ENCODE measurements around the gene CCDC121. TPM values are rescaled to one million over a fixed set of nuclear protein-coding genes. Genes with fewer than 3 reads are reported as not detected.

Gene CCDC121
- total and polyA plus RNA-seq, 10 of the 15 experiments (the other 5 are each of a cell fraction or from before 2014, with no cell fraction given), result 0.34 to 1.2 (median 0.63) TPM

GRCh38 chr2:27671235-27671634 is 42.4 kb upstream of the CCDC121 start:
- no peak overlapping the region for H2AFZ ChIP-seq (ENCODE audit: control insufficient read depth, low read depth, low read length)
- no TSS peak for BruUV-seq (replicated peaks)
- ChIA-PET CTCF (interaction anchor here (5.5 kb wide), 1 partner anchor 13 kb away, joined by 49 read pairs; no protein-coding TSS in a partner anchor), RAD21 (ENCODE audit: unreplicated experiment) (no interaction called here), SMC1A (ENCODE audit: uncharacterized antibody, unreplicated experiment) (interaction anchor here (0.8 kb wide), 1 partner anchor 8 kb away, joined by 3 read pairs; the partner anchor contains the start of gene SUPT7L), POLR2A (no interaction called here)
- H3K27me3 ChIP-seq (replicated peaks in 1 of 2; ENCODE audit: control insufficient read depth in 2 of 2, insufficient read depth in 2 of 2, low read length in 1 of 2), result no peaks in the 10 kb centered on the region
- no peaks in the 10 kb centered on the region; the same call in 1 of the 2 replicates for H3K79me2 ChIP-seq (ENCODE audit: control insufficient read depth, insufficient read depth, low read length)
- peaks cover 2 to 20% of the 10 kb centered on the region in 2 experiments for H3K36me3 ChIP-seq (ENCODE audit: control insufficient read depth in 2 of 2, insufficient read depth in 2 of 2, low read length in 1 of 2)
- no peak overlapping the region for H3K27ac ChIP-seq (ENCODE audit: control insufficient read depth, insufficient read depth)
- 73% methylated on average over 4 of the region's 4 CpGs for WGBS (ENCODE audit: insufficient coverage, insufficient replicate concordance, low lambda C conversion rate, missing lambda C conversion rate)
- DNase-seq (ENCODE audit: low read depth, low spot score) (no peak), ATAC-seq (no peak), FAIRE-seq (no peak)
- no peaks in the 10 kb centered on the region for H4K20me1 ChIP-seq (ENCODE audit: control insufficient read depth, insufficient read depth)
- H3K4me2 ChIP-seq (ENCODE audit: control insufficient read depth, insufficient read depth), result no peak overlapping the region
- no peak overlapping the region for H3K4me3 ChIP-seq
- H3K9ac ChIP-seq (ENCODE audit: control insufficient read depth, insufficient read depth, low read length), result no peak overlapping the region
- no peaks in the 10 kb centered on the region for H3K4me1 ChIP-seq (ENCODE audit: control insufficient read depth, insufficient read depth, low read length)
- intact Hi-C loops (cut with micrococcal nuclease; ENCODE audit: unreplicated experiment), result no loop called here
- H3K9me3 ChIP-seq (replicated peaks; ENCODE audit: control insufficient read depth, insufficient read depth, low read length), result no peaks in the 10 kb centered on the region
- TF ChIP-seq MTA2 (IDR thresholded peaks at IDR 0.05; ENCODE audit: low read depth) (no peak), ATF3 (IDR thresholded peaks at IDR 0.05; ENCODE audit: borderline replicate concordance, extremely low read depth, low read depth, low read length) (no peak), SMARCA5 (IDR thresholded peaks at IDR 0.05) (no peak)
- in situ Hi-C loops (cut with MboI), result no loop called here

GRCh38 chr2:27667446-27667845 is 38.6 kb upstream of the CCDC121 start:
- FAIRE-seq (no peak), DNase-seq (ENCODE audit: low read depth, low spot score) (no peak), ATAC-seq (no peak)
- in situ Hi-C loops (cut with MboI), result no loop called here
- Histone ChIP-seq H3K9me3 (replicated peaks; ENCODE audit: control insufficient read depth, insufficient read depth, low read length) (no peaks in the 10 kb centered on the region), H3K27ac (ENCODE audit: control insufficient read depth, insufficient read depth) (no peak overlapping the region), H3K36me3 (ENCODE audit: control insufficient read depth in 2 of 2, insufficient read depth in 2 of 2, low read length in 1 of 2) (peaks cover 2 to 12% of the 10 kb centered on the region in 2 experiments), H3K4me3 (no peak overlapping the region), H3K9ac (ENCODE audit: control insufficient read depth, insufficient read depth, low read length) (no peak overlapping the region), H3K4me1 (ENCODE audit: control insufficient read depth, insufficient read depth, low read length) (peaks cover 6% of the 10 kb centered on the region), H2AFZ (ENCODE audit: control insufficient read depth, low read depth, low read length) (no peak overlapping the region), H3K27me3 (replicated peaks in 1 of 2; ENCODE audit: control insufficient read depth in 2 of 2, insufficient read depth in 2 of 2, low read length in 1 of 2) (no peaks in the 10 kb centered on the region), H3K79me2 (ENCODE audit: control insufficient read depth, insufficient read depth, low read length) (peaks cover 26% of the 10 kb centered on the region), H4K20me1 (ENCODE audit: control insufficient read depth, insufficient read depth) (no peaks in the 10 kb centered on the region), H3K4me2 (ENCODE audit: control insufficient read depth, insufficient read depth) (no peak overlapping the region)
- POLR2A ChIA-PET, result no interaction called here
- RAD21 ChIA-PET (ENCODE audit: unreplicated experiment), result no interaction called here
- SMC1A ChIA-PET (ENCODE audit: uncharacterized antibody, unreplicated experiment), result no interaction called here
- 0% methylated on average over 1 of the region's 1 CpG for WGBS (ENCODE audit: insufficient coverage, insufficient replicate concordance, low lambda C conversion rate, missing lambda C conversion rate)
- CTCF ChIA-PET, result interaction anchor here (0.8 to 7.1 kb wide), 2 partner anchors 15 to 257 kb away, joined by 4 to 79 read pairs; no protein-coding TSS in a partner anchor
- intact Hi-C loops (cut with micrococcal nuclease; ENCODE audit: unreplicated experiment), result loop anchor here (10.0 kb wide), 1 partner anchor 183 kb away; the partner anchor contains the start of gene IFT172
- BruUV-seq (replicated peaks), result no TSS peak
- TF ChIP-seq ELK1 (IDR thresholded peaks at IDR 0.05; ENCODE audit: low read depth, low read length) (no peak), ETV6 (conservative IDR thresholded peaks at IDR 0.05 in 1 of 2, IDR thresholded peaks at IDR 0.05 in 1 of 2; ENCODE audit: borderline replicate concordance in 1 of 2, low read depth in 1 of 2) (no peak), YBX1 (IDR thresholded peaks at IDR 0.05) (no peak), ZBTB4 (CRISPR knock-in tag; IDR thresholded peaks at IDR 0.05) (no peak), RCOR1 (conservative IDR thresholded peaks at IDR 0.05; ENCODE audit: low read depth, low read length) (no peak)

Measured in GM12878 (cell line).